SK-N-SH (cell line): Measurements from ENCODE around the gene VTCN1. TPM values are rescaled to one million over a fixed set of nuclear protein-coding genes. Genes with fewer than 3 reads are reported as not detected.

Experiments used
- CTCF ChIA-PET: fragments of 300-600, 350-600 bp; formaldehyde crosslinking; extraction: SDS; loops from one replicate; lab custom pipeline; 2021; lab: Yijun Ruan, JAX
- POLR2A ChIA-PET: fragments of 350-600 bp; sonication (Branson Sonifier 250); formaldehyde crosslinking; extraction: SDS; loops from one replicate; lab custom pipeline; 2020; ENCODE audit warnings: antibody characterized with exemption, inconsistent platforms; lab: Yijun Ruan, JAX
- DNase-seq: peaks from one replicate; pipeline ENCODE4 v3.0.0; 2012
- H2AFZ ChIP-seq: fragments of 200-600 bp; sonication (generic); 2 replicates; pipeline ENCODE4 v1.8.1; 2016; ENCODE audit warnings: antibody characterized with exemption, mild to moderate bottlenecking, low read depth
- H3F3A ChIP-seq: fragments of 200-600 bp; sonication (generic); replicated peaks from 2 replicates; pipeline ENCODE3; 2016; ENCODE audit warnings: antibody characterized with exemption, mild to moderate bottlenecking; ENCODE audit not compliant: insufficient read depth
- H3K27ac ChIP-seq, 2 experiments: fragments of 200-500 bp in 1 of 2; fragments of 200-600 bp in 1 of 2; sonication (Bioruptor generic) in 1 of 2; sonication (generic), shearing (Covaris generic) in 1 of 2; 2 replicates each; pipeline versions ENCODE4 v1.5.1 to v1.6.1; 2014 to 2016; ENCODE audit warnings: low read depth in 2 of 2, inconsistent platforms in 1 of 2, low read length in 1 of 2, mild to moderate bottlenecking in 1 of 2, mixed read lengths in 1 of 2
- H3K27me3 ChIP-seq: fragments of 200-600 bp; sonication (generic), shearing (Covaris generic); 2 replicates; pipeline ENCODE4 v1.6.1; 2016; ENCODE audit warnings: mixed run types; ENCODE audit not compliant: insufficient read depth
- H3K36me3 ChIP-seq, 2 experiments: fragments of 200-500 bp in 1 of 2; fragments of 200-600 bp in 1 of 2; sonication (Bioruptor generic) in 1 of 2; sonication (generic) in 1 of 2; replicated peaks in 1 of 2; 2 replicates each; pipeline versions ENCODE3 to v1.5.1; 2014 to 2016; ENCODE audit warnings: low read length in 1 of 2, mild to moderate bottlenecking in 1 of 2; ENCODE audit not compliant: insufficient read depth in 2 of 2, control insufficient read depth in 1 of 2
- H3K4me1 ChIP-seq, 2 experiments: fragments of 200-500 bp in 1 of 2; fragments of 200-600 bp in 1 of 2; sonication (Bioruptor generic) in 1 of 2; sonication (generic), shearing (Covaris generic) in 1 of 2; 2 replicates each; pipeline versions ENCODE4 v1.5.1 to v1.6.1; 2014 to 2016; ENCODE audit warnings: low read depth in 1 of 2, low read length in 1 of 2, mixed run types in 1 of 2; ENCODE audit not compliant: insufficient read depth in 2 of 2, control insufficient read depth in 1 of 2
- H3K4me2 ChIP-seq: fragments of 200-600 bp; sonication (generic), shearing (Covaris generic); 2 replicates; pipeline ENCODE4 v1.6.1; 2017; ENCODE audit warnings: mixed run types
- H3K4me3 ChIP-seq, 2 experiments: fragments of 200-500 bp in 1 of 2; fragments of 200-600 bp in 1 of 2; sonication (Bioruptor generic) in 1 of 2; sonication (generic), shearing (Covaris generic) in 1 of 2; 2 replicates each; pipeline versions ENCODE4 v1.5.1 to v1.8.1; 2014 to 2016; ENCODE audit warnings: low read depth in 2 of 2, inconsistent platforms in 1 of 2, low read length in 1 of 2, mild to moderate bottlenecking in 1 of 2, mixed read lengths in 1 of 2, moderate library complexity in 1 of 2
- H3K79me2 ChIP-seq: fragments of 200-600 bp; sonication (generic); 2 replicates; pipeline ENCODE4 v1.8.1; 2017; ENCODE audit warnings: mild to moderate bottlenecking; ENCODE audit not compliant: insufficient read depth
- H3K9ac ChIP-seq: fragments of 200-600 bp; sonication (generic); 2 replicates; pipeline ENCODE4 v1.6.1; 2017; ENCODE audit warnings: mixed run types
- H3K9me2 ChIP-seq: fragments of 200-600 bp; sonication (generic); 2 replicates; pipeline ENCODE4 v1.6.1; 2017; ENCODE audit warnings: mixed run types
- H3K9me3 ChIP-seq: fragments of 200-600 bp; sonication (generic); 2 replicates; pipeline ENCODE4 v1.6.1; 2017; ENCODE audit warnings: mixed run types, mild to moderate bottlenecking, moderate library complexity
- H4K20me1 ChIP-seq: fragments of 200-600 bp; sonication (generic); 2 replicates; pipeline ENCODE4 v1.6.1; 2017; ENCODE audit warnings: mild to moderate bottlenecking, mixed run types; ENCODE audit not compliant: insufficient read depth
- CHD2 ChIP-seq: fragments of 150-350 bp; IDR thresholded peaks from 2 replicates; pipeline ENCODE4 v1.6.1; 2018; ENCODE audit warnings: low read length; ENCODE audit not compliant: partially characterized antibody
- ELF1 ChIP-seq: IDR thresholded peaks from 2 replicates; pipeline ENCODE4 v1.4.0; 2012
- EP300 ChIP-seq, 2 experiments: IDR thresholded peaks; 2 replicates each; pipeline versions ENCODE4 v1.4.0 to v1.6.1; 2012; ENCODE audit warnings: borderline replicate concordance in 1 of 2, low read depth in 1 of 2, low read length in 1 of 2
- FOSL2 ChIP-seq: IDR thresholded peaks from 2 replicates; pipeline ENCODE4 v1.4.0; 2012; ENCODE audit warnings: low read depth, mild to moderate bottlenecking, moderate library complexity, borderline replicate concordance
- FOXM1 ChIP-seq: IDR thresholded peaks from 2 replicates; pipeline ENCODE4 v1.4.0; 2012; ENCODE audit warnings: low read depth, mild to moderate bottlenecking
- GABPA ChIP-seq: IDR thresholded peaks from 2 replicates; pipeline ENCODE4 v1.4.0; 2012; ENCODE audit warnings: low read depth, mild to moderate bottlenecking
- NRF1 ChIP-seq: IDR thresholded peaks from 2 replicates; pipeline ENCODE4 v1.6.1; 2012; ENCODE audit warnings: low read depth, mild to moderate bottlenecking, low read length
- PBX3 ChIP-seq: IDR thresholded peaks from 2 replicates; pipeline ENCODE4; 2012
- RAD21 ChIP-seq: IDR thresholded peaks from 2 replicates; pipeline ENCODE4 v1.6.1; 2012; ENCODE audit warnings: mild to moderate bottlenecking, low read length
- REST ChIP-seq: IDR thresholded peaks from 2 replicates; pipeline ENCODE4 v1.6.1; 2012; ENCODE audit warnings: mild to moderate bottlenecking, low read depth, low read length, moderate library complexity
- TAF1 ChIP-seq: IDR thresholded peaks from 2 replicates; pipeline ENCODE4 v1.6.1; 2012; ENCODE audit warnings: low read depth, mild to moderate bottlenecking, low read length, moderate library complexity, borderline replicate concordance
- USF1 ChIP-seq: IDR thresholded peaks from 2 replicates; pipeline ENCODE4 v1.4.0; 2012; ENCODE audit warnings: low read depth, borderline replicate concordance
- USF2 ChIP-seq: fragments of 150-350 bp; IDR thresholded peaks from 2 replicates; pipeline ENCODE4 v1.6.1; 2017; ENCODE audit warnings: antibody characterized with exemption, low read length, low read depth, borderline replicate concordance
- ZBTB33 ChIP-seq: IDR thresholded peaks from 2 replicates; pipeline ENCODE4 v1.4.0; 2012; ENCODE audit warnings: low read depth, borderline replicate concordance
- WGBS: methylation state at CpG from one replicate; pipeline ENCODE4 v1.1.6; 2017; ENCODE audit warnings: low lambda C conversion rate; 5-methylcytosine and 5-hydroxymethylcytosine counted together
- polyA plus RNA-seq, 3 experiments: library from polyadenylated mRNA; depleted of rRNA; stranded (reverse); fragments of >200 nt; gene quantifications; 2 replicates each; pipeline ENCODE4 v1.2.3, GENCODE V29; 2012

VTCN1 gene
- polyA plus RNA-seq, 1 of the 3 experiments (the other 2 are of a cell fraction): not detected

- Histone ChIP-seq H3K4me2 (no peak overlapping the region), H4K20me1 (no peaks in the 10 kb centered on the region)
- TF ChIP-seq FOSL2 (no peak), ELF1 (no peak), REST (no peak), RAD21 (no peak), GABPA (no peak), TAF1 (no peak), NRF1 (no peak), USF2 (no peak), ZBTB33 (no peak), EP300 (IDR thresholded peaks at IDR 0.05; ENCODE audit: borderline replicate concordance in 1 of 2, low read depth in 1 of 2, low read length in 1 of 2) (no peak), PBX3 (no peak), USF1 (no peak), FOXM1 (no peak), CHD2 (no peak)
- TF ChIP-seq, all 33 proteins: peak for 0
- H3K36me3 ChIP-seq: no peaks in the 10 kb centered on the region
- WGBS: 44% methylated on average over 4 of the region's 4 CpGs
- POLR2A ChIA-PET: no interaction called here
- H3K4me1 ChIP-seq: peaks cover 0 to 6% of the 10 kb centered on the region in 2 experiments; a peak in 1 of 4 replicates
- H3K9me2 ChIP-seq: no peaks in the 10 kb centered on the region
- CTCF ChIA-PET: interaction anchor here (1.6 kb wide), 1 partner anchor 103 kb away, joined by 5 read pairs; no protein-coding TSS in a partner anchor
- no peaks in the 10 kb centered on the region for H3K9me3 ChIP-seq
- no peak for DNase-seq
- H3K4me3 ChIP-seq: no peak overlapping the region
- H2AFZ ChIP-seq: no peak overlapping the region
- H3K9ac ChIP-seq: no peak overlapping the region
- H3K79me2 ChIP-seq: no peaks in the 10 kb centered on the region
- H3K27me3 ChIP-seq: no peaks in the 10 kb centered on the region
- H3F3A ChIP-seq: no peaks in the 10 kb centered on the region
- no peak overlapping the region for H3K27ac ChIP-seq
Observed at GRCh38 chr1:117231748-117232373, 21.1 kb upstream of the VTCN1 start.
